NT2/D1 (cell line): ENCODE data around the gene MRPS10.
"Not testable (repeated sequence)": the region's sequence is repeated elsewhere in the genome, so short reads cannot be mapped to it uniquely, and the experiment has no call there.

ENCODE experiments used
- DNase-seq: peaks from one replicate; pipeline ENCODE4 v3.0.0-alpha.2; 2011; ENCODE audit warnings: low read depth, low spot score
- H3K27me3 ChIP-seq: 2 replicates; pipeline ENCODE4 v1.6.0; 2011; ENCODE audit warnings: mild to moderate bottlenecking; ENCODE audit not compliant: insufficient read length, insufficient read depth
- H3K36me3 ChIP-seq: 2 replicates; pipeline ENCODE4 v1.6.1; 2011; ENCODE audit warnings: mild to moderate bottlenecking, low read length, mixed read lengths; ENCODE audit not compliant: insufficient read depth, insufficient read length
- H3K4me1 ChIP-seq: 2 replicates; pipeline ENCODE4 v1.5.1; 2011; ENCODE audit not compliant: insufficient read depth, insufficient read length
- H3K4me3 ChIP-seq: 2 replicates; pipeline ENCODE4 v1.5.1; 2011; ENCODE audit warnings: low read depth; ENCODE audit not compliant: insufficient read length
- H3K9ac ChIP-seq: 2 replicates; pipeline ENCODE4 v1.6.0; 2011; ENCODE audit warnings: low read depth; ENCODE audit not compliant: insufficient read length
- H3K9me3 ChIP-seq: 2 replicates; pipeline ENCODE4 v1.5.1; 2011; ENCODE audit warnings: mild to moderate bottlenecking, low read length; ENCODE audit not compliant: insufficient read depth
- SUZ12 ChIP-seq: IDR thresholded peaks from 2 replicates; pipeline ENCODE4 v1.6.1; 2011; ENCODE audit not compliant: insufficient read length, insufficient read depth; ENCODE audit errors: extremely low read depth
- YY1 ChIP-seq: IDR thresholded peaks from 2 replicates; pipeline ENCODE4 v1.6.1; 2011; ENCODE audit not compliant: insufficient read length, insufficient read depth
- ZNF274 ChIP-seq: IDR thresholded peaks from 2 replicates; pipeline ENCODE4 v1.6.1; 2011; ENCODE audit warnings: mild to moderate bottlenecking, low read depth, low read length

MRPS10 gene

GRCh38 chr6:42199106-42199981 is 18.3 kb downstream of the MRPS10 start:
- no peak overlapping the region for H3K9ac ChIP-seq
- no peaks in the 10 kb centered on the region for H3K9me3 ChIP-seq
- H3K36me3 ChIP-seq = no peaks in the 10 kb centered on the region
- DNase-seq = no peak
- no peaks in the 10 kb centered on the region for H3K27me3 ChIP-seq
- no peak overlapping the region for H3K4me3 ChIP-seq
- TF ChIP-seq ZNF274 = no peak
- no peak for TF ChIP-seq SUZ12
- TF ChIP-seq YY1 = no peak
- no peaks in the 10 kb centered on the region for H3K4me1 ChIP-seq

- DNase-seq = no peak
- no peak overlapping the region for H3K4me3 ChIP-seq
- no peak for TF ChIP-seq YY1
- TF ChIP-seq SUZ12 = no peak
- no peak for TF ChIP-seq ZNF274
Observed at GRCh38 chr6:42197555-42198362, 19.9 kb downstream of the MRPS10 start.

GRCh38 chr6:42195415-42195814 is 22.2 kb downstream of the MRPS10 start:
- DNase-seq = no peak
- Histone ChIP-seq H3K4me3 (no peak overlapping the region), H3K27me3 (no peaks in the 10 kb centered on the region), H3K4me1 (no peaks in the 10 kb centered on the region), H3K36me3 (no peaks in the 10 kb centered on the region), H3K9me3 (no peaks in the 10 kb centered on the region), H3K9ac (no peak overlapping the region)
- TF ChIP-seq YY1 (no peak), SUZ12 (no peak), ZNF274 (no peak)

More at GRCh38 chr6:42197555-42198362, 19.9 kb downstream of the MRPS10 start:
- Histone ChIP-seq H3K9ac (no peak overlapping the region), H3K27me3 (no peaks in the 10 kb centered on the region), H3K36me3 (no peaks in the 10 kb centered on the region), H3K9me3 (no peaks in the 10 kb centered on the region), H3K4me1 (no peaks in the 10 kb centered on the region)

- Histone ChIP-seq H3K36me3 (no peaks in the 10 kb centered on the region), H3K9ac (no peak overlapping the region), H3K4me1 (no peaks in the 10 kb centered on the region), H3K9me3 (no peaks in the 10 kb centered on the region), H3K27me3 (no peaks in the 10 kb centered on the region), H3K4me3 (no peak overlapping the region)
- DNase-seq = no peak
- no peak for TF ChIP-seq SUZ12
- no peak for TF ChIP-seq ZNF274
- TF ChIP-seq YY1 = no peak
Observed at GRCh38 chr6:42194056-42194455, 23.6 kb downstream of the MRPS10 start.

DNA sequence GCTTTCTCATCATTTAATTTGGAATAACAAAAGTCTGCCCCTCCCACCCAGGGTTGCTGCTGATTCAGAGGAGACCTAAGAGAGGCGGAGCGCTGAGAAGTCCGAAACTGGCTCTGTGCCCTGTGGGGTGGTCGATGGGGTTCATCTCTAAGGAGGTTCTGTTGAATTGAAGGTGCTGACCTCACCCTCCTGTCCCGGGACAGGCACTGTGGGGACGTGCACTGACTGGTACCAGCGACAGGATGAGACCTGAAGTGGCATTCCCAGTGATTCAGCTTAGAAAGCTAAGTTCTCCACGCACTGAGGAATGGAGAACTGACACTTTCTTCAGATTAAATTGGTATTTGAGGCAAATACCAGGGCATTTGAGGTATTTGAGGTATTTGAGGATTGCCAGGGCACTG is 24.2 kb downstream of the MRPS10 start:
- H3K9me3 ChIP-seq = no peaks in the 10 kb centered on the region
- no peak overlapping the region for H3K4me3 ChIP-seq
- H3K27me3 ChIP-seq = no peaks in the 10 kb centered on the region
- no peak overlapping the region for H3K9ac ChIP-seq
- DNase-seq = peak; percentile 28
- H3K4me1 ChIP-seq = no peaks in the 10 kb centered on the region
- H3K36me3 ChIP-seq = no peaks in the 10 kb centered on the region
- TF ChIP-seq YY1 (no peak), ZNF274 (no peak)

- H3K27me3 ChIP-seq, DNase-seq, H3K9me3 ChIP-seq, H3K4me1 ChIP-seq, H3K9ac ChIP-seq, H3K36me3 ChIP-seq, H3K4me3 ChIP-seq: not testable (repeated sequence)
Observed at GRCh38 chr6:42192385-42192784, 25.3 kb downstream of the MRPS10 start.

DNA sequence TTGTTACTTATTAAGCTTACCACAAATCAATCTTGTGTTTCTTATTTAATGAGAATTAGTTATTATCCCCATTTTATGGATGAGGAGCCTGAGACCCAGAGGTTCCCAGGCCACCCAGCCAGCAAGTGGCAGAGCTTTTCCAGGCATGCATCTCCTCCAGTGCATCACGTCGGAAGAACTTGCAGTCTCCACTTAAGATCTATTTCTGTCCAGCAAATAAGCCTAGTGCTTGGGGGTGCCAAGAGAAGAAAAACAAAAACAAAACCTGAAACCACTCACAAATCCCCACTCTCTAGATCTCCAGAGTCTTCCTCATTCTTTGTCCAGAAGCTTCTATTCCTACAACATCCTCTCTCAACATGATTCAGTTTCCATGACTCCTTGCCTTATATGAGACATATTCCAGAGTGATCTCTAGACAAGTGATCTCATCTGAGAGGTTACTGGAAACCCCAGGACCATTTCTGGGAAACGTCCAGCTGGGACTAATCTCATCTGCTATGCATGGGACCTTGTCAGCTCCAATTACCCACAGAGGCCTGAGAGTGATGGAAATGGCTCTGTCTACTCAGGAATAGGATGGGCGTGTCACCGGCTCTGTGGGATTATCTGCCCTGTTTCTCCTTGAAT is 27.0 kb downstream of the MRPS10 start:
- Histone ChIP-seq H3K27me3 (no peaks in the 10 kb centered on the region), H3K4me3 (no peak overlapping the region), H3K9ac (no peak overlapping the region), H3K4me1 (no peaks in the 10 kb centered on the region), H3K9me3 (no peaks in the 10 kb centered on the region), H3K36me3 (no peaks in the 10 kb centered on the region)
- TF ChIP-seq ZNF274 (no peak), SUZ12 (no peak), YY1 (no peak)
- no peak for DNase-seq
